ENCODE measurements around the gene PDF. TPM values are rescaled to one million over a fixed set of nuclear protein-coding genes. Genes with fewer than 3 reads are reported as not detected.
"Not testable (repeated sequence)": the region's sequence is repeated elsewhere in the genome, so short reads cannot be mapped to it uniquely, and the experiment has no call there.

PDF gene
- total and polyA plus RNA-seq, 2 donors from 2014 or later: 22.4 to 30.8 TPM

- FAIRE-seq: no peak
- H3K9me3 ChIP-seq (ENCODE audit: control insufficient read depth in 2 of 3, insufficient read depth in 1 of 3, low read length in 3 of 3): no peaks in the 10 kb centered on the region
- H3K4me1 ChIP-seq (ENCODE audit: control insufficient read depth in 2 of 3, insufficient read depth in 2 of 3, low read depth in 1 of 3, low read length in 3 of 3): no peaks in the 10 kb centered on the region
- H3K4me3 ChIP-seq (ENCODE audit: low read length in 3 of 3): no peak overlapping the region
- DNase-seq: no peak
- intact Hi-C loops (cut with DNase I): no loop called here
- no peaks in the 10 kb centered on the region for H3K27me3 ChIP-seq (ENCODE audit: control insufficient read depth, insufficient read depth, low read length)
- no peak overlapping the region for H3K27ac ChIP-seq (ENCODE audit: low read depth in 2 of 2, low read length in 2 of 2)
- TF ChIP-seq CTCF (IDR thresholded peaks at IDR 0.05; ENCODE audit: borderline replicate concordance, extremely low read depth, insufficient read depth): no peak
- no peak overlapping the region for H3K9ac ChIP-seq (ENCODE audit: low read length in 3 of 3)
- peaks cover 9 to 38% (median 23%) of the 10 kb centered on the region in 3 donors for H3K36me3 ChIP-seq (ENCODE audit: control insufficient read depth in 2 of 3, insufficient read depth in 3 of 3, low read length in 3 of 3)
These were observed 32.9 kb upstream of the PDF start for GRCh38 chr16:69363281-69363717.

DNA sequence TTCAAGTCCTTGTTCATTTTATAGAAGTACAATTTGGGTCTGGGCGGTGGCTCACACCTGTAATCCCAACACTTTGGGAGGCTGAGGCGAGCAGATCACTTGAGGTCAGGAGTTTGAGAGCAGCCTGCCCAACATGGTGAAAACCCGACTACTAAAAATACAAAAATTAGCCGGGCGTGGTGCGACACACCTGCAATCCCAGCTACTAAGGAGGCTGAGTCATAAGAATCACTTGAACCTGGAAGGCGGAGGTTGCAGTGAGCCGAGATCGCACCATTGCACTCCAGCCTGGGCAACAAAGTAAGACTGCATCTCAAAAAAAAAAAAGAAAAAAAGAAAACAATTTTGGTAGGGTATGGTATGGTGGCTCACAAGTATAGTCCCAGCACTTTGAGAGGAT, 29.7 kb upstream of the PDF start:
- H3K9me3 ChIP-seq (ENCODE audit: control insufficient read depth in 2 of 3, insufficient read depth in 1 of 3, low read length in 3 of 3); FAIRE-seq; DNase-seq; intact Hi-C loops (cut with DNase I); H3K9ac ChIP-seq (ENCODE audit: low read length in 3 of 3); H3K4me3 ChIP-seq (ENCODE audit: low read length in 3 of 3); H3K27ac ChIP-seq (ENCODE audit: low read depth in 2 of 2, low read length in 2 of 2); H3K27me3 ChIP-seq (ENCODE audit: control insufficient read depth, insufficient read depth, low read length); H3K4me1 ChIP-seq (ENCODE audit: control insufficient read depth in 2 of 3, insufficient read depth in 2 of 3, low read depth in 1 of 3, low read length in 3 of 3): not testable (repeated sequence)
- peaks cover 0 to 24% (median 10%) of the 10 kb centered on the region in 3 donors for H3K36me3 ChIP-seq (ENCODE audit: control insufficient read depth in 2 of 3, insufficient read depth in 3 of 3, low read length in 3 of 3)

- DNase-seq (peak in 3 of 5 donors; percentile 33 to 61 (median 37)), FAIRE-seq (no peak)
- Histone ChIP-seq H3K4me1 (ENCODE audit: control insufficient read depth in 2 of 3, insufficient read depth in 2 of 3, low read depth in 1 of 3, low read length in 3 of 3) (peaks cover 0 to 3% (median 0%) of the 10 kb centered on the region in 3 donors), H3K9me3 (ENCODE audit: control insufficient read depth in 2 of 3, insufficient read depth in 1 of 3, low read length in 3 of 3) (no peaks in the 10 kb centered on the region), H3K36me3 (ENCODE audit: control insufficient read depth in 2 of 3, insufficient read depth in 3 of 3, low read length in 3 of 3) (peaks cover 0 to 10% (median 5%) of the 10 kb centered on the region in 3 donors), H3K27ac (ENCODE audit: low read depth in 2 of 2, low read length in 2 of 2) (peak within 1 kb of the TSS in 1 of 2 donors; percentile 8), H3K9ac (ENCODE audit: low read length in 3 of 3) (peak within 1 kb of the TSS in 1 of 3 donors; percentile 14), H3K4me3 (ENCODE audit: low read length in 3 of 3) (peak within 1 kb of the TSS in 2 of 3 donors; percentile 49 to 59), H3K27me3 (ENCODE audit: control insufficient read depth, insufficient read depth, low read length) (no peaks in the 10 kb centered on the region)
- no peak for TF ChIP-seq CTCF (IDR thresholded peaks at IDR 0.05; ENCODE audit: borderline replicate concordance, extremely low read depth, insufficient read depth)
- intact Hi-C loops (cut with DNase I): no loop called here
These were observed 21.1 kb upstream of the PDF start, which contains the start of gene TMED6 for GRCh38 chr16:69351309-69352027. TSS of gene TMED6 (minus strand) at chr16:69351786. CDS start at chr16:69351753, 33 bp downstream.

- Histone ChIP-seq H3K9ac (ENCODE audit: low read length in 3 of 3) (no peak overlapping the region), H3K4me3 (ENCODE audit: low read length in 3 of 3) (no peak overlapping the region), H3K27me3 (ENCODE audit: control insufficient read depth, insufficient read depth, low read length) (no peaks in the 10 kb centered on the region), H3K36me3 (ENCODE audit: control insufficient read depth in 2 of 3, insufficient read depth in 3 of 3, low read length in 3 of 3) (peaks cover 0 to 4% (median 0%) of the 10 kb centered on the region in 3 donors), H3K4me1 (ENCODE audit: control insufficient read depth in 2 of 3, insufficient read depth in 2 of 3, low read depth in 1 of 3, low read length in 3 of 3) (peaks cover 0 to 3% (median 0%) of the 10 kb centered on the region in 3 donors), H3K9me3 (ENCODE audit: control insufficient read depth in 2 of 3, insufficient read depth in 1 of 3, low read length in 3 of 3) (no peaks in the 10 kb centered on the region), H3K27ac (ENCODE audit: low read depth in 2 of 2, low read length in 2 of 2) (no peak overlapping the region)
- FAIRE-seq: no peak
- TF ChIP-seq CTCF (IDR thresholded peaks at IDR 0.05; ENCODE audit: borderline replicate concordance, extremely low read depth, insufficient read depth): no peak
- intact Hi-C loops (cut with DNase I): no loop called here
- no peak for DNase-seq
These were observed 20.2 kb upstream of the PDF start for GRCh38 chr16:69350536-69351133.
